AG08396 (cell line): ENCODE data around the gene JAGN1.
"Not testable (repeated sequence)": the region's sequence is repeated elsewhere in the genome, so short reads cannot be mapped to it uniquely, and the experiment has no call there.

Experiments
- DNase-seq: peaks from one replicate; pipeline ENCODE4 v3.0.0; 2012; ENCODE audit warnings: low spot score, mixed read lengths

Gene JAGN1

DNA sequence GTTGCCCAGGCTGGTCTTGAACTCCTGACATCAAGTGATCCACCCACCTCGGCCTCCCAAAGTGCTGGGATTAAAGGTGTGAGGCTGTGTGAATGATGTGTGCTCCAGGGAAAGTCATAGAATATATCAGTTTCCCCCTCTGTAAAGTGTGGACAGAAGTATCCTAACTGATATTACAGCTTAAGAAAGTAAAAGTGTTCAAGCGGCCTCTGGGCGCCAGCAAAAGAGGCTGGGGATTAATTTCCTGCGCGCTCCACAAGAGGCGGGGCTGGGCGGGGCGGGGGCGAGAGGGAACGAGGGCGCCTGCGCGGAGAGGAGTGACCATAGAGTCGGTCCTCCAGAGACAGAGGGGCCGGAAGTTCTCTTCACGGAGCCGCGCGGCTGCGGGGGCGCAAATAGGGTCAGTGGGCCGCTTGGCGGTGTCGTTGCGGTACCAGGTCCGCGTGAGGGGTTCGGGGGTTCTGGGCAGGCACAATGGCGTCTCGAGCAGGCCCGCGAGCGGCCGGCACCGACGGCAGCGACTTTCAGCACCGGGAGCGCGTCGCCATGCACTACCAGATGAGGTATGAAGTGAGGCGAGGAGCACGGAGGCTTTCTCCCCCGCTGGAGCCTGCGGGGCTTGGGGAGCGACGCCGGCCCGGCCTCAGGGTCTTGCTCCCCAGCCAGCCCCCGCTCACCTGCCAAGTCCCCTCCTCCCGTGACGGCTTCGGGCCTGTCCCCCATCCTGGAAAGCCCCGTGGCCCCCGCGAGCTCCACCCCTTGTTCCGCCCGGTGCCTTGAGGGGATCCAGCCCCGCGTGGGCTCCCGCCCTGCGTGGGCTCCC, at the start of gene JAGN1:
TSS of gene JAGN1 (plus strand) at position 362 of the 823 bp plus-strand sequence. CDS start at position 475, 113 bp downstream.
- DNase-seq = peak; percentile 94

- DNase-seq = no peak
Measured at GRCh38 chr3:9841015-9841414, 49.4 kb upstream of the JAGN1 start.

DNA sequence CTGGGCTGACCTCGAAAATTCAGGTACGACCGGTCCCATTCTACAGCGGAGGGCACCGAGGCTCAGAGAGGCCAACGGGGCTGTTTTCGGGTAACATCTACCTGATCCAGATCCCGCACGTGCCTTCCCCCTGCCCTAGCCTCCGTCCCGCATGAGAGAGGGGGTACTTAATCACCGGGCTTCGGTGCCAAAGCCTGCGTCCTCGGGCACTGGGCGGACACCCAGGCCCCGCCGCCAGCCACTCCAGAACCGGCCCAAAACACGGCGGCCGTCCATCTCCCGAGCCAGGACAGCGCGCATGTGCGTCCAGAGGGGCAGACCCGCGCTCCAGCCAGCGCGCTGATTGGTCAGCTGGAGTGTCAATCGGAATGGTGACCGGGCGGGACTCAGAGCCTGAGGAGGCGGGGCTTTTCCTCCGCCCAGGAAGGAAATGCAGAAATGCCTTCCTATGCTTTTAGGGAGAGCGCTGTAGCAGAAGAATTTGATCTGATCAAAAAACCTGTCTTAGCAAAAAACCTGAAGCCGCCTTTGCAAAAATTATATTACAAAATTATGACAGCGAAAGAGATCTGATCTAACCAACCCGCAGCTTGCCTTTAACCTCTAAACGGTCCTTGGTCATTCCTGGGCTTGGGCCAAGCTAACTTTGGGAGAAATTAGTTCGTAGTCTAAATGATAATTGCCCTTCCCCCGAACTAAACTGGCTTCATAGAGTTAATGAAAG, 46.5 kb upstream of the JAGN1 start, which contains the start of gene RPUSD3:
TSS of gene RPUSD3 (minus strand) at position 294 of the 724 bp plus-strand sequence. CDS start at position 276, 18 bp downstream.
- peak; percentile 100 for DNase-seq

DNA sequence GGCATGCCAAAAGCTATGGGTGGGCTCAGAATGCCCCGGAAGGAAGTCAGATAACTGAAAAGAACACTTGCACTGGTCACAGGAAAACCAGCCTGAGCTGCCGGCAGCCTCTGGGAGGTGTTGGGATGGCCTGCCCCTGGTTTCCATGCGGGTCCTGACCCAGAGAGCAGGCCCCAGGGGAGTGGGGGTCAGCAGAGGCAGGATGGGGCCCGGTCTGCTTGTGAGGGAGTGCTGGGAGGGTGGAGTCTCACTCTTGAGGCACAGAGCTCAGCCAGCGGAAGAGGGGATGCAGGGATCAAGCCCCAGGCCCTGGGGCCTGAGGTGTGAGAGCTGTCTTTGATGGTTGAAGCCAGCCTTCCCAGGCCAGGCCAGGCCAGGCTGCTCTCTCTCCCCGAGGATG, 44.2 kb upstream of the JAGN1 start:
- no peak for DNase-seq

- no peak for DNase-seq
Measured at GRCh38 chr3:9846931-9847488, 43.4 kb upstream of the JAGN1 start.

DNA sequence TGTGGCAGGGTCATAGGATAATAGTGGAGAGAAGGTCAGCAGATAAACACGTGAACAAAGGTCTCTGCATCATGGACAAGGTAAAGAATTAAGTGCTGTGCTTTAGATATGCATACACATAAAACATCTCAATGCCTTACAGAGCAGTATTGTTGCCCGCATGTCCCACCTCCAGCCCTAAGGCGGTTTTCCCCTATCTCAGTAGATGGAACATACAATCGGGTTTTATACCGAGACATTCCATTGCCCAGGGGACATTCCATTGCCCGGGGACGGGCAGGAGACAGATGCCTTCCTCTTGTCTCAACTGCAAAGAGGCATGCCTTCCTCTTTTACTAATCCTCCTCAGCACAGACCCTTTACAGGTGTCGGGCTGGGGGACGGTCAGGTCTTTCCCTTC, 42.5 kb upstream of the JAGN1 start:
- DNase-seq = not testable (repeated sequence)

DNA sequence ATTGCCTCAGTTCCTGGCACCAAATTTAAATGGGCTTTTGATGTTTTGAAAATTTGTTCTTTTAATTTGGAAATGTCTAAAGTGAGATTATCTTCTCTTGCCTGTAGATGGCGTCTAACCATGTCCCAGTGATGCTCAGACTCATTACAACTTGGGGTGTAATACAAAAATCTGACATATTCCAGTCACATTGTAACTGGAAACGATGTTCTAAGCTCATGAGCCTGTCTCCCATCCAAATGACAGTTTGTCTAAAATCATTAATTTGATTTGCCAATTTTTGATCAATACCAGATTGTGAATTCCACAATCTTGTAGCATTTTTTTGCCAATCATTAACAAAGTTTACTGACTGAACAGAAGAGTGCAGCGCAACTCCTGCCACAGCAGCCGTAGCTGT, 41.5 kb upstream of the JAGN1 start:
- not testable (repeated sequence) for DNase-seq

DNA sequence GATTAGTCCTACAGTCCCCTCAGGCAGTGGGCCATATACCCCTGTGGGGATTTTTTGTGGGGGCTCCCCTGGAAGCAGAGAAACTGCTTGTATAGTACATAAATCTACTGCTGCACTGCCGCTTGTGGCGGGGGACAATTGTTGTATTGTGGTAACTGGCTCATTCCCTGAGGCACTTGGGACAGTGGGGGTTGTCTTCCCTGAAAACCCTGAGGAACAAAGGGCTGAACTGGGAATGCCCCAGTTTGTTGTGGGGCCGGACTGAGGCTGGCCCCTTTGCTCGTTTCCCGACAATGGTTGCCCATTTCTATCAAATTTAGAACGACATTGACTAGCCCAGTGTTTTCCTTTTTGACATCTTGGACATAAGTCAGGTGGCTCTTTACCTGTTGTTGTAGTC, 39.0 kb upstream of the JAGN1 start:
- DNase-seq = not testable (repeated sequence)

DNA sequence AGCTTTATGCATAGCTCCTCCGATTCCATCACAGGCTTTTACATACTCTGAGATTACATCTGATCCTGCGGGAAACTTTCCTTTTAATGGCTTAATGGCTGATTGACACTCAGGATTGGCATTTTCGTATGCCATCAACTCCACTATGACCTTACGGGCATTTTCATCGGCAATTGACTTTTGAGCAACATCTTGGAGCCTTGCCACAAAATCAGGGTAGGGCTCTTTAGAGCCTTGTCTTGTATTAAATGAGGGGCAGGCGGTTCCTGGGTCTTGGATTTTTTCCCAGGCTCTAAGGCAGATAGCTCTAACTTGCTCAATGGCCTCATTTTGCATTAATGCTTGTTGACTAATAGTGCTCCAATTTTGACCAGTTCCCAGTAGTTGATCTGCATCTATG, 38.5 kb upstream of the JAGN1 start:
- not testable (repeated sequence) for DNase-seq

- no peak for DNase-seq
Measured at GRCh38 chr3:9852528-9852927, 37.9 kb upstream of the JAGN1 start.

- not testable (repeated sequence) for DNase-seq
Measured at GRCh38 chr3:9854291-9854940, 36.0 kb upstream of the JAGN1 start.

- no peak for DNase-seq
Measured at GRCh38 chr3:9855594-9855993, 34.8 kb upstream of the JAGN1 start.

DNA sequence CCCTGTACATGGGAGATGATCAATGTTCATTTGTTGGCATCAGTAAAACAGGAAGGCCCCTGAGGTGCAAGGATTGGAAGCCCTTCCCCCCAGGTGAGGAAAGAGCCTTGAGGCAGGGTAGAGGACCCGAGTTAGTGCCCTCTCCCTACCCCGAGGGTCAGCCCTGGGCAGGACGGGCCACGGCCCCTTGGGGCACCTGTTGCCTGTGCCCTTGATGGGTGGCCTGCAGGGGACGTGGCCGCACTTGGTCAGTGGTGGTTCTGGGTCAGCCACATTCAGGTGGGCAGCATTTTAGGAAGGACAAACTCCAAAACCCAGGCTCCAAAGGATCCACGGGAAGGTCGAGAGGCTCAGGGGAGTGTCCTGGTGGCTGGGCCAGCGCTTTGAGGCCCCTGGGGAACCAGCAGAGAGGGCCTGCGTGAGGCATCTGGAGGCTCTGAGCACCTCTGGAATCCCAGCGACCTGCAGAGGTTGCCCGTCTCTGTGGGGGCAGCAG, 30.8 kb upstream of the JAGN1 start:
- DNase-seq = no peak

DNA sequence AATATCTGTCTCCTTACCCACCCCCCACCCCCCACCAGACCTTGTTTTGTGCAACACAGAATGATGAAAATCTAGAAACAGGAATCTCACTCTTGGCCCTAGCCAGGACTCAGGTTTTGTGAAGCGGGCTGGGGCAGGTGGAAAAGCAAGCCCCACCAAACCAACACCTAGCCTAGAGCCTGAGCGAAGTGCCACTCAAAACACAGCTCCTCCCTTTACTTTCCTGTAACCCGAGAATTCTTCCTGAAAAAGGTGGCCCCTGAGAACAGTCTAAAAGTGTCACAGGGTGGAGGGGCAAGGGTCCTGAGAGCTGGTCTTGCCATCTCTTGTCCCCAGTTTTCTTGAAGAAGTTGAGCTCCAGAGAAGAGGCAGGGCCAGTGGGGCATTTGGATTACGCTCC, 29.2 kb upstream of the JAGN1 start:
- DNase-seq = no peak

GRCh38 chr3:9861626-9862130, 28.7 kb upstream of the JAGN1 start:
- no peak for DNase-seq

GRCh38 chr3:9862391-9863057, 27.9 kb upstream of the JAGN1 start:
- peak; percentile 80 for DNase-seq

- DNase-seq = no peak
Measured at GRCh38 chr3:9863058-9863772, 27.2 kb upstream of the JAGN1 start.

- DNase-seq = peak; percentile 35
Measured at GRCh38 chr3:9864200-9864927, 26.0 kb upstream of the JAGN1 start.

- DNase-seq = not testable (repeated sequence)
Measured at GRCh38 chr3:9865125-9865637, 25.2 kb upstream of the JAGN1 start.

GRCh38 chr3:9866639-9867038, 23.8 kb upstream of the JAGN1 start:
- DNase-seq = no peak
